GM23338 (cell line): ENCODE data around the gene FCRL1. TPM values are rescaled to one million over a fixed set of nuclear protein-coding genes. Genes with fewer than 3 reads are reported as not detected.
A peak's percentile ranks its signal among the peaks of the same experiment; 100 is the strongest.

Source experiments
- ATAC-seq: fragments of 200-7000 bp; cut with Tn5 transposase; 3 replicates; pipeline ENCODE4 v1.9.1; 2020
- DNase-seq: peaks from one replicate; pipeline ENCODE4 v3.0.0-alpha.2; 2015; ENCODE audit warnings: low spot score
- H2AFZ ChIP-seq: fragments of 200-600 bp; sonication (generic); 2 replicates; pipeline ENCODE4 v1.8.0; 2016; ENCODE audit warnings: antibody characterized with exemption, mild to moderate bottlenecking, moderate library complexity
- H3F3A ChIP-seq: fragments of 200-600 bp; sonication (generic); replicated peaks from 2 replicates; pipeline ENCODE4 v1.8.0; 2017; ENCODE audit warnings: antibody characterized with exemption, mixed run types, low read depth
- H3K27ac ChIP-seq: fragments of 200-600 bp; sonication (generic); 2 replicates; pipeline ENCODE4 v1.6.1; 2016; ENCODE audit warnings: low read depth
- H3K27me3 ChIP-seq: fragments of 200-600 bp; sonication (generic); 2 replicates; pipeline ENCODE4 v1.8.0; 2016; ENCODE audit warnings: mild to moderate bottlenecking, mixed run types, moderate library complexity; ENCODE audit not compliant: insufficient read depth
- H3K36me3 ChIP-seq: fragments of 200-600 bp; sonication (generic); 2 replicates; pipeline ENCODE4 v1.8.0; 2016; ENCODE audit warnings: mild to moderate bottlenecking; ENCODE audit not compliant: insufficient read depth
- H3K4me1 ChIP-seq: fragments of 200-600 bp; sonication (generic); 2 replicates; pipeline ENCODE4 v1.8.0; 2016; ENCODE audit warnings: mild to moderate bottlenecking, moderate library complexity; ENCODE audit not compliant: insufficient read depth
- H3K4me2 ChIP-seq: fragments of 200-600 bp; sonication (generic); 2 replicates; pipeline ENCODE4 v1.7.1; 2017; ENCODE audit warnings: mixed run types
- H3K4me3 ChIP-seq: fragments of 200-600 bp; sonication (generic); 2 replicates; pipeline ENCODE4 v1.6.1; 2016; ENCODE audit warnings: mixed run types
- H3K79me2 ChIP-seq: fragments of 200-600 bp; sonication (generic); replicated peaks from 2 replicates; pipeline ENCODE4 v1.8.0; 2017; ENCODE audit warnings: mild to moderate bottlenecking; ENCODE audit not compliant: insufficient read depth
- H3K9me2 ChIP-seq: fragments of 200-600 bp; sonication (generic); 2 replicates; pipeline ENCODE4 v1.8.0; 2017; ENCODE audit not compliant: insufficient read depth
- H4K20me1 ChIP-seq: fragments of 200-600 bp; sonication (generic); replicated peaks from 2 replicates; pipeline ENCODE4 v1.8.0; 2017; ENCODE audit warnings: mild to moderate bottlenecking; ENCODE audit not compliant: insufficient read depth
- H3K27ac Mint-ChIP-seq: 2 replicates; pipeline ENCODE4 v1.8.0; 2020; ENCODE audit warnings: inconsistent platforms, mild to moderate bottlenecking, moderate library complexity, mixed read lengths
- H3K27me3 Mint-ChIP-seq: 3 replicates; pipeline ENCODE4 v1.8.0; 2022; ENCODE audit warnings: low read depth, mild to moderate bottlenecking, moderate library complexity, mixed read lengths, inconsistent platforms; ENCODE audit not compliant: insufficient read depth, poor library complexity
- H3K36me3 Mint-ChIP-seq: 3 replicates; pipeline ENCODE4 v1.8.0; 2021; ENCODE audit warnings: low read depth, mild to moderate bottlenecking, inconsistent platforms, moderate library complexity, mixed read lengths
- H3K4me1 Mint-ChIP-seq: 3 replicates; pipeline ENCODE4 v1.8.0; 2020; ENCODE audit warnings: mild to moderate bottlenecking, inconsistent platforms, mixed read lengths
- H3K4me3 Mint-ChIP-seq: 3 replicates; pipeline ENCODE4 v1.8.0; 2021; ENCODE audit warnings: moderate library complexity, mild to moderate bottlenecking, inconsistent platforms, mixed read lengths
- H3K9me3 Mint-ChIP-seq: 3 replicates; pipeline ENCODE4 v1.8.0; 2020; ENCODE audit warnings: moderate library complexity, mild to moderate bottlenecking, inconsistent platforms, mixed read lengths
- EZH2 ChIP-seq: fragments of 200-600 bp; sonication (generic); IDR thresholded peaks from one replicate; pipeline ENCODE4 v1.8.0; 2017; ENCODE audit warnings: antibody characterized with exemption, mild to moderate bottlenecking, low read depth; ENCODE audit not compliant: unreplicated experiment
- JUNB ChIP-seq: IDR thresholded peaks from one replicate; pipeline ENCODE4 v1.6.1; 2016; ENCODE audit warnings: antibody characterized with exemption; ENCODE audit not compliant: unreplicated experiment
- NANOG ChIP-seq: IDR thresholded peaks from 2 replicates; pipeline ENCODE4 v1.6.1; 2016; ENCODE audit warnings: antibody characterized with exemption, borderline replicate concordance
- POLR2AphosphoS5 ChIP-seq: IDR thresholded peaks from 2 replicates; pipeline ENCODE4 v1.6.1; 2016; ENCODE audit warnings: antibody characterized with exemption, low read depth
- STAT1 ChIP-seq: IDR thresholded peaks from one replicate; pipeline ENCODE4 v1.6.1; 2016; ENCODE audit warnings: antibody characterized with exemption; ENCODE audit not compliant: unreplicated experiment
- ZNF114 ChIP-seq: fragments of 250-450 bp; sonication (Bioruptor Pico); IDR thresholded peaks from 2 replicates; pipeline ENCODE4 v1.5.0; 2020; ENCODE audit warnings: mild to moderate bottlenecking, moderate library complexity
- ZNF331 ChIP-seq: fragments of 250-450 bp; sonication (Bioruptor Pico); IDR thresholded peaks from 2 replicates; pipeline ENCODE4 v1.5.0; 2020; ENCODE audit warnings: low read depth, mild to moderate bottlenecking, moderate library complexity
- ZNF462 ChIP-seq: fragments of 250-450 bp; sonication (Bioruptor Pico); IDR thresholded peaks from 2 replicates; pipeline ENCODE4 v1.5.0; 2020; ENCODE audit warnings: mild to moderate bottlenecking, moderate library complexity
- polyA plus RNA-seq: library from polyadenylated mRNA; unstranded; fragments of >200 nt; fragmentation: Nextera tagmentation; extraction: Ambion mirVana; gene quantifications from 2 replicates; pipeline ENCODE4 v1.2.1, GENCODE V29; 2016
- total RNA-seq: library from RNA; depleted of rRNA; stranded (reverse); fragments of >200 nt; shearing (Covaris generic); gene quantifications from 2 replicates; pipeline ENCODE4 v1.2.3, GENCODE V29; 2014
- TF ChIP-seq, protein P1 (sequence below): IDR thresholded peaks from 2 replicates; pipeline ENCODE4 v1.6.1; 2016; ENCODE audit warnings: antibody characterized with exemption

Gene FCRL1
- total and polyA plus RNA-seq, 2 experiments from 2014 or later: not detected

DNA sequence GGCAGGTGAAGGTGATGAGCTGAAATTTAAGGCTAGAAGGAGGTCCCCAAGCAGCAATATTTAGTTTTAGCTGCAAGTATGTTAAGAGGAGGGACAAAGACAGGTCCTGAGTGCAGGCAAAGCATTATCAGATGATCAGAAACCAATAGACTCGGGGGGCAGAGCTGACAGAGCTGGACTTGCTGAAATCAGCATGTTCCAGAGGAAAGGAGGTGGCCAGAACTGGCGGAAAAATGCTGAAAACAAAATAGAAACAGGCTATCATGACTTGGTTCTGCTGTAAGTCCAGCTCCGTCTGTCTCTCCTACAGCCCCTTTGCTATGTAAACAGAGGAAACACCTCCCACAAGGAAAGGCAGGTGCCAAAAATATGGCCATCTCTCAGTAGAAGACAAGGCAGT, 21.8 kb upstream of the FCRL1 start, which contains the start of gene CD5L (continued):
- TF ChIP-seq ZNF462 (CRISPR knock-in tag) (no peak), POLR2AphosphoS5 (no peak), ZNF114 (CRISPR knock-in tag) (no peak), NANOG (no peak), JUNB (no peak), EZH2 (no peak), STAT1 (no peak)
- TF ChIP-seq, protein P1, sequence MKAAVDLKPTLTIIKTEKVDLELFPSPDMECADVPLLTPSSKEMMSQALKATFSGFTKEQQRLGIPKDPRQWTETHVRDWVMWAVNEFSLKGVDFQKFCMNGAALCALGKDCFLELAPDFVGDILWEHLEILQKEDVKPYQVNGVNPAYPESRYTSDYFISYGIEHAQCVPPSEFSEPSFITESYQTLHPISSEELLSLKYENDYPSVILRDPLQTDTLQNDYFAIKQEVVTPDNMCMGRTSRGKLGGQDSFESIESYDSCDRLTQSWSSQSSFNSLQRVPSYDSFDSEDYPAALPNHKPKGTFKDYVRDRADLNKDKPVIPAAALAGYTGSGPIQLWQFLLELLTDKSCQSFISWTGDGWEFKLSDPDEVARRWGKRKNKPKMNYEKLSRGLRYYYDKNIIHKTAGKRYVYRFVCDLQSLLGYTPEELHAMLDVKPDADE: no peak

- Mint-ChIP-seq H3K4me3 (no peak overlapping the region), H3K36me3 (no peaks in the 10 kb centered on the region), H3K27ac (no peak overlapping the region), H3K27me3 (peaks cover 4% of the 10 kb centered on the region), H3K4me1 (no peaks in the 10 kb centered on the region), H3K9me3 (no peaks in the 10 kb centered on the region; the same call in 1 of the 3 replicates)
- ATAC-seq (no peak), DNase-seq (no peak)
- Histone ChIP-seq H3K4me1 (no peaks in the 10 kb centered on the region), H3K79me2 (no peaks in the 10 kb centered on the region), H2AFZ (peak overlapping the region; percentile 47; the same call in 1 of the 2 replicates), H4K20me1 (no peaks in the 10 kb centered on the region), H3K4me2 (no peak overlapping the region), H3K4me3 (no peak overlapping the region), H3K27ac (no peak overlapping the region), H3K9me2 (peaks cover 10% of the 10 kb centered on the region), H3K36me3 (no peaks in the 10 kb centered on the region), H3F3A (no peaks in the 10 kb centered on the region), H3K27me3 (no peaks in the 10 kb centered on the region)
- TF ChIP-seq JUNB (no peak), NANOG (no peak), ZNF331 (CRISPR knock-in tag) (no peak), ZNF462 (CRISPR knock-in tag) (no peak)
These were observed 19.0 kb upstream of the FCRL1 start for GRCh38 chr1:157838966-157839365.
